GM12873 (cell line): ENCODE data around the gene BCL2L14.
A peak's percentile ranks its signal among the peaks of the same experiment; 100 is the strongest.

Source experiments
- TF ChIP-seq, protein P1 (sequence below): IDR thresholded peaks from 2 replicates; pipeline ENCODE4 v1.5.1; 2012; ENCODE audit warnings: low read depth, mild to moderate bottlenecking, moderate library complexity, low read length, control low read depth; ENCODE audit not compliant: insufficient read depth; ENCODE audit errors: missing control alignments

Gene BCL2L14, protein sequence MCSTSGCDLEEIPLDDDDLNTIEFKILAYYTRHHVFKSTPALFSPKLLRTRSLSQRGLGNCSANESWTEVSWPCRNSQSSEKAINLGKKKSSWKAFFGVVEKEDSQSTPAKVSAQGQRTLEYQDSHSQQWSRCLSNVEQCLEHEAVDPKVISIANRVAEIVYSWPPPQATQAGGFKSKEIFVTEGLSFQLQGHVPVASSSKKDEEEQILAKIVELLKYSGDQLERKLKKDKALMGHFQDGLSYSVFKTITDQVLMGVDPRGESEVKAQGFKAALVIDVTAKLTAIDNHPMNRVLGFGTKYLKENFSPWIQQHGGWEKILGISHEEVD

DNA sequence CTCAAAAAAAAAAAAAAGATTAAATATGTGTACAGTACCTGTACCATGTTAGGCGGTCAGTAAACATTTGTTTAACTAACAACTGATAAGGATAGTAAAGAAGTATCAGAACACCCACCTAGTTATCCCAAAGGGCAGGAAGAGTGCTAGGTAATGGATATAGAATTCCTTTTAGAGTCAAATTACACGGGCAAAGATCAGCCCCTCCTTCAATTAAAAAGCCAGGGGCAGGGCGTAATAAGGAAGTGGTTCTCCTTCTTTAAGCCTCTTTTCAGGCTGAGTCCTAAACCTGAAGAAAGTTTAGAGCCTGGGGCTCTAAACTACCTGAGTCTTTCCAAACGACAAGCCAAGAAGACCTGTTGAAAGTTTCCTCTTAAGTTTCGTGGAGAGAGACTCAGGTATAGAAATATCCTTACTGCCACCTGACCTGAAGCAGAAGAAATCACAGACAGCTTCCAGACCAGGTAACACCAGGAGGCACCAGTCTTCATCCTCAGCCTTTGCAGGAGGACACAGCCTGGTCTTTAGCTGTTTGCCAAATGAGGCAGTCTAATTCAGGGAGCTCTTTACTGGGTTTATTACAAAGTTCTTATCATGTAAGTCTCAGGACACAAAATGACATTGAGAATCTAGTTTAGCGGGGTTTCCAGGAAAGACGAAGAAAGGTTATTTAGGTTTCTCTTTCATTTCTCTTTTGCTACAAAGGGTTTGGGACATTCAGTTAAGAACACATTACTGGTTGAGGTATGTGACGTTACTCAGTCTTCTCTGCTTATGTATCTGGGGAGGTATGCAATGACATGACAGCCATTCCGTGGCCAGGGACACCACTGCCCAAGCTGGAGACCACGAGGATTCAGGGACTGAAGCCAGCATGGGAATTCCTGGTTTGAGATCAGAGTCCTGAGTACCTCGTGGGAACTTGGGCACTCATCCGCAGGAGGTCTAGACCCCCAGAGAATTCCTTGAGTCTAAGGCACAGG is at the start of gene BCL2L14:
BCL2L14 (plus strand) TSS at position 266 of the 983 bp plus-strand sequence. CDS start 8,367 bp downstream, outside the sequence.
- TF ChIP-seq, protein P1, sequence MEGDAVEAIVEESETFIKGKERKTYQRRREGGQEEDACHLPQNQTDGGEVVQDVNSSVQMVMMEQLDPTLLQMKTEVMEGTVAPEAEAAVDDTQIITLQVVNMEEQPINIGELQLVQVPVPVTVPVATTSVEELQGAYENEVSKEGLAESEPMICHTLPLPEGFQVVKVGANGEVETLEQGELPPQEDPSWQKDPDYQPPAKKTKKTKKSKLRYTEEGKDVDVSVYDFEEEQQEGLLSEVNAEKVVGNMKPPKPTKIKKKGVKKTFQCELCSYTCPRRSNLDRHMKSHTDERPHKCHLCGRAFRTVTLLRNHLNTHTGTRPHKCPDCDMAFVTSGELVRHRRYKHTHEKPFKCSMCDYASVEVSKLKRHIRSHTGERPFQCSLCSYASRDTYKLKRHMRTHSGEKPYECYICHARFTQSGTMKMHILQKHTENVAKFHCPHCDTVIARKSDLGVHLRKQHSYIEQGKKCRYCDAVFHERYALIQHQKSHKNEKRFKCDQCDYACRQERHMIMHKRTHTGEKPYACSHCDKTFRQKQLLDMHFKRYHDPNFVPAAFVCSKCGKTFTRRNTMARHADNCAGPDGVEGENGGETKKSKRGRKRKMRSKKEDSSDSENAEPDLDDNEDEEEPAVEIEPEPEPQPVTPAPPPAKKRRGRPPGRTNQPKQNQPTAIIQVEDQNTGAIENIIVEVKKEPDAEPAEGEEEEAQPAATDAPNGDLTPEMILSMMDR: peak; percentile 19

DNA sequence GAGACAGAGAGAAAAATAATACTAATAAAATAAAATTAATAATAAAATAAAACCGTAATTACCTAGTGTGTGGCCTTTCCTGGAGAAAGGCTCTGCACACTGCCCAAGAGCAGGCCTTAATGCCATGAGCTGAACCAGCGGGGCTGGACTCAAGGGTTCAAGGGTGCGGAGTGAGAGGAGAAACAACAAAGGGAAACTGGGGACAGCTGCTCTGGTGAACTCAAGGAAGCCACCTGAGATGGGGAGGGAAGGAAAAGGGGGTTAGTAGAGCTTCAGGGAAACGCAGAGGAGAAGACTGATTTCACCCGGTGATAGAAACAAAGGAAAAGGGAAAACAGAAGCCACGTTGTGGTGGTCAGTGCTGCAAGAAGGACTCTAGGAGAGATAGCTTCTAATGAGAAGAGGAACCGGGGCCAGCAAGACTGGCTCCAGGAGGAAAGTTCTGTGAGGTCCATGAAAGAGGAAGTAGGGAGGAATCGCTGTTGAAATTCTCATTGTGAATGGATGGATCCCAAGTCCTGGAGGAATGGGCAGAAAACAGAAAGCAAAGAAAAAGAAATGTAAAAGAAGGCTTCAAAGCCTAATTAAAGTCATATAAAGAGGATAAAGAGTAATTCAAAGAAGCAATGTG is 48.3 kb upstream of the BCL2L14 start:
- TF ChIP-seq, protein P1: no peak

DNA sequence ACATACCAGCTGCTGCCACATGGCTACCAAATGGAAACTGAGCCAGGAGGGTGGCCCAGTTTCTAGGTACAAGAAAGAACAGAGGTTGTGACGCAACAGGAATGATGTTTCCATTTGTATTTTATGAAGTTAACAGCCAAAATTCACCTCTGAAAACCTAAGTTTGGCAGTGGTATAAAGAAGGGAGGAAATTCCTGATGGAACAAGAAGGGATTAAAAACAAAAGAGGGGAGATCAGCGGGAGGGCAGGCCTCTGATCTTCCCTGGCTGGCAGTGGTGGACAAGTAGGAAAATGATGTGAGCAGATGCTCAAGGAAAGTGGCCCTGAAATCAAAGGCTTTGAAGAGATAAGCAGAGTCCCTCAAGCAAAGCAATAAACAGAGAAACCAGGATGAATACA is 47.3 kb upstream of the BCL2L14 start:
- TF ChIP-seq, protein P1: no peak

DNA sequence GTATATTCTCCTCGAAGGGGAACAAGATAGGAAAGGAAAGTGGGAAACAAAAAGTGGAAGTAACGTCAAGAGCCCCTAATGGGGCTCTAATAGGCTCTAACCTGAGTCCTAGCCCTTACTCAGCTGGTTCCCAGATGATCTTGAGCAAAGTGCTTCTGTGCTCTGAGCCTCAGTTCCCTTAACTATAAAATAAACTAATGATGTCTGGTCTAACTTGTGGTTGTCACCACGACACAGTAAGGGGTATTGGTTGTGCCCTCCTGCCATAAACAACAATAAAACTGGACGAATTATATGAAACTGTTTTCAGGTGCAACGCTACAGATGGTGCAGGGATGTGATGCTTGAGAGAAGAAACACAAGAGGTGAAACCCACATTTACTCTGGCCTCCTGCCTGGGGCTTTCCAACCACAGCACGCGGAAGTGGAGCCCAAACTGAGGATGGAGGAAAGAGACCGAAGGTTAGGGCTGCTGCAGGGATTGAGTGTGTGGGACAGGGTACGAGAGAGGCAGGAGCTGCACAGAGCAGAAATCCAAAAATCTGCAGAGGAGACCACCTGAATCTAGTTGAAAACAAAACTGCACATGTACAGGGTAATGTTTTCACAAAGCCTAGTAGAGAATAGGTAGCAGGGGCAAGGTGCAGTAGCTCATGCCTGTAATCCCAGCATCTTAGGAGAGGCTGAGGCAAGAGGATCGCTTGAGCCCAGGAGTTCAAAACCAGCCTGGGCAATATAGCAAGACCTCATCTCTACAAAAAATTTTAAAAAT is 45.6 kb upstream of the BCL2L14 start:
- TF ChIP-seq, protein P1: no peak

DNA sequence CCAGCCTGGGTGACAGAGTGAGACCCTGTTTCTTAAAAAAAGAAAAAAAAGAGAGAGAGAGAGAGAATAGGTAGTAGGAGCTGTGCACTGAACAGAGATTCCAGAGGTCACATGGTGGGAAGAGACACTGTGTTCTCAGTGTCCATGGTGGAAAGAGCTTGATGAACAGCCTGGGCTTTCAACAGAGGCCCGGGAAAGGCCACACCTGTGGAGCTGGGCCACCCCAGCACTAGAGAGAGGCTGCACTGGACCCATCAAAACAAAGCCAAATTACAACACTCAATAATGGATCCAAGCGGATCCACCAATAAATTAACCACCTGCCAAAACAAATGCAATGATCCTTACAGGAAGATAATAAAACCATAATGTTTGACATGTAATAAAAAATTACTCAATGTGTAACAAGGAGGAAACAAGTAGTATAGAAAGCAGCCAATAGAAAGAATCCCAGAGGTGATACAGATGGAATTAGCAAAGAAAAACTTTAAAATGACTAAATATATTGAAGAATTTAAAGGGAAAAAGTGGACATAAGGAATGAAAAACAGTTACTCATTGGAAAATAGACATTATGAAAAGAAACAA is 44.8 kb upstream of the BCL2L14 start:
- TF ChIP-seq, protein P1: no peak

DNA sequence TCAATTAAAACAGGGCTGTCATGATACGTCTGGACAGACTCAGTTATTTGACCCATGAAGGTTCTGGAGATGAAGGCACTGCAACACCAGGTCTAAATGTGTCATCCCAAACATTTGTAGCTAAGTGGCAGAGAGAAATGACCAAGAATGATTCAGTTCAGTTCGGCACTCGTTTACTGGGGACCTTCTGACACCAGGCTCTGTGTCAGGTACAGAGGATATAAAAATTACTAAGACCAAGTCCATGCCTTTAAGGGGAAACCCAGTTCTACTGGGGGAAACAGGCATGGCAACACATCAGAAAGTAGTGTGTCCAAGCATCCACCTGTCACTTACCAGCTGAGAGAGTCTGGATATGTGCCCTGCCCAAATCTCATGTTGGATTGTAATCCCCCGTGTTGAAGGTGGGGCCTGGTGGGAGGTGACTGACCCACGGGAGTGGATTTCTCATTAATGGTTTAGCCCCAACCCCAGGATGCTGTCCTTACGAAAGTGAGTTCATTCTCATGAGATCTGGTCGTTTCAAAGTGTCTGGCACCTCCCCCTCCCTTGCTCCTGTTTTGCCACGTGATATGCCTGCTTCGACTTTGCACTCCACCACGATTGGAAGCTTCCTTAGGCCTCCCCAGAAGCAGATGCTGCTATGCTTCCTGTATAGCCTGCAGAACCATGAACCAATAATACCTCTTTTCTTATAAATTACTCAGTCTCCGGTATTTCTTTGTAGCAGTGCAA is 41.9 kb upstream of the BCL2L14 start:
- TF ChIP-seq, protein P1: no peak
